KMS-11 (cell line): Measurements from ENCODE around the gene APOM.

Source experiments
- H2AFZ ChIP-seq: fragments of 200-600 bp; sonication (generic); 2 replicates; pipeline ENCODE4 v1.6.1; 2016; ENCODE audit warnings: antibody characterized with exemption, mixed run types, low read depth
- H3K27ac ChIP-seq: fragments of 200-600 bp; sonication (generic); 2 replicates; pipeline ENCODE4 v1.6.1; 2016; ENCODE audit warnings: mild to moderate bottlenecking, mixed run types
- H3K27me3 ChIP-seq: fragments of 200-600 bp; sonication (generic); 2 replicates; pipeline ENCODE4 v1.6.1; 2017; ENCODE audit warnings: mild to moderate bottlenecking, low read depth, mixed run types, moderate library complexity; ENCODE audit not compliant: insufficient read depth
- H3K36me3 ChIP-seq: fragments of 200-600 bp; sonication (generic); 2 replicates; pipeline ENCODE4 v1.6.1; 2017; ENCODE audit warnings: mild to moderate bottlenecking, mixed run types; ENCODE audit not compliant: insufficient read depth
- H3K4me1 ChIP-seq: fragments of 200-600 bp; sonication (generic); 2 replicates; pipeline ENCODE4 v1.6.1; 2016; ENCODE audit warnings: mild to moderate bottlenecking, low read depth, mixed run types; ENCODE audit not compliant: poor library complexity, severe bottlenecking
- H3K4me2 ChIP-seq: fragments of 200-600 bp; sonication (generic); 2 replicates; pipeline ENCODE4 v1.7.0; 2016; ENCODE audit warnings: mild to moderate bottlenecking, mixed run types
- H3K4me3 ChIP-seq: fragments of 200-600 bp; sonication (generic); IDR thresholded peaks from 2 replicates; pipeline ENCODE4 v1.6.1; 2017; ENCODE audit warnings: low read depth, low read length, mixed read lengths; ENCODE audit not compliant: insufficient read depth
- H3K79me2 ChIP-seq: fragments of 200-600 bp; sonication (generic); 2 replicates; pipeline ENCODE4 v1.6.1; 2016; ENCODE audit warnings: low read depth, mixed run types; ENCODE audit not compliant: insufficient read depth
- H3K9ac ChIP-seq: fragments of 200-600 bp; sonication (generic); 2 replicates; pipeline ENCODE4 v1.6.1; 2016; ENCODE audit warnings: mild to moderate bottlenecking, mixed run types
- H4K20me1 ChIP-seq: fragments of 200-600 bp; sonication (generic); 2 replicates; pipeline ENCODE4 v1.6.1; 2016; ENCODE audit warnings: mild to moderate bottlenecking, mixed run types; ENCODE audit not compliant: insufficient read depth
- CTCF ChIP-seq: fragments of 200-600 bp; sonication (generic); conservative IDR thresholded peaks from 2 replicates; pipeline ENCODE4 v1.6.1; 2017; ENCODE audit warnings: low read depth, mild to moderate bottlenecking, antibody characterized with exemption, low read length, moderate library complexity, mixed read lengths

The APOM gene

GRCh38 chr6:31677955-31678354, 22.3 kb downstream of the APOM start:
- H3K36me3 ChIP-seq = no peaks in the 10 kb centered on the region
- H3K79me2 ChIP-seq = no peaks in the 10 kb centered on the region
- no peak overlapping the region; the same call in 1 of the 2 replicates for H2AFZ ChIP-seq
- peak overlapping the region; percentile 30; the same call in 1 of the 2 replicates for H3K27ac ChIP-seq
- no peaks in the 10 kb centered on the region for H3K27me3 ChIP-seq
- H4K20me1 ChIP-seq = no peaks in the 10 kb centered on the region
- H3K4me2 ChIP-seq = peak overlapping the region; percentile 13; the same call in 1 of the 2 replicates
- H3K9ac ChIP-seq = no peak overlapping the region
- H3K4me1 ChIP-seq = peaks cover 49% of the 10 kb centered on the region
- no peak for TF ChIP-seq CTCF
- no peak overlapping the region for H3K4me3 ChIP-seq

GRCh38 chr6:31680226-31681134, 24.8 kb downstream of the APOM start, which contains the start of gene LY6G5C:
LY6G5C (minus strand) TSS chr6:31681067; CDS start chr6:31680373, 694 bp downstream.
- no peaks in the 10 kb centered on the region for H3K27me3 ChIP-seq

GRCh38 chr6:31681135-31681671, 25.5 kb downstream of the APOM start:
- peaks cover 48% of the 10 kb centered on the region for H3K4me1 ChIP-seq
- no peak overlapping the region; the same call in 1 of the 2 replicates for H3K4me2 ChIP-seq
- no peak overlapping the region for H3K4me3 ChIP-seq
- H3K9ac ChIP-seq = no peak overlapping the region
- no peaks in the 10 kb centered on the region for H3K79me2 ChIP-seq
- no peak overlapping the region for H3K27ac ChIP-seq
- H4K20me1 ChIP-seq = no peaks in the 10 kb centered on the region
- no peaks in the 10 kb centered on the region for H3K27me3 ChIP-seq
- H2AFZ ChIP-seq = no peak overlapping the region
- TF ChIP-seq CTCF = no peak
- H3K36me3 ChIP-seq = no peaks in the 10 kb centered on the region

More at GRCh38 chr6:31680226-31681134, 24.8 kb downstream of the APOM start, which contains the start of gene LY6G5C:
- Histone ChIP-seq H3K9ac (peak within 1 kb of the TSS; percentile 27; the same call in 1 of the 2 replicates), H3K4me1 (peaks cover 49% of the 10 kb centered on the region), H3K79me2 (no peaks in the 10 kb centered on the region), H3K4me3 (no peak within 1 kb of the TSS), H4K20me1 (no peaks in the 10 kb centered on the region), H3K4me2 (peak within 1 kb of the TSS; percentile 45; the same call in 1 of the 2 replicates), H2AFZ (peak within 1 kb of the TSS; percentile 76), H3K27ac (no peak within 1 kb of the TSS), H3K36me3 (no peaks in the 10 kb centered on the region)
- peak; percentile 59 for TF ChIP-seq CTCF

- no peak overlapping the region for H2AFZ ChIP-seq
- H3K4me1 ChIP-seq = peaks cover 24% of the 10 kb centered on the region
- H4K20me1 ChIP-seq = no peaks in the 10 kb centered on the region
- no peak overlapping the region for H3K4me2 ChIP-seq
- no peak overlapping the region for H3K27ac ChIP-seq
- H3K4me3 ChIP-seq = no peak overlapping the region
- H3K9ac ChIP-seq = no peak overlapping the region
- no peaks in the 10 kb centered on the region for H3K36me3 ChIP-seq
- no peaks in the 10 kb centered on the region for H3K27me3 ChIP-seq
- TF ChIP-seq CTCF = no peak
- no peaks in the 10 kb centered on the region for H3K79me2 ChIP-seq
These were observed 27.9 kb downstream of the APOM start for GRCh38 chr6:31683591-31683990.
